OCI-LY7 (cell line): ENCODE data around the gene TMEM80. TPM values are rescaled to one million over a fixed set of nuclear protein-coding genes. Genes with fewer than 3 reads are reported as not detected.

Source experiments
- BruUV-seq: library from RNA; stranded (reverse); fragments of 400-500 nt; replicated peaks from 2 replicates; lab custom pipeline; 2021; lab: Mats Ljungman, UMichigan
- CTCF ChIA-PET: fragments of 300-600 bp; sonication (Branson Sonifier 250); formaldehyde crosslinking; loops from one replicate; lab custom pipeline; 2022; ENCODE audit warnings: antibody characterized with exemption; ENCODE audit not compliant: unreplicated experiment; lab: Charles Lee
- POLR2A ChIA-PET: fragments of 300-600 bp; sonication (Branson Sonifier 250); formaldehyde crosslinking; loops from one replicate; lab custom pipeline; 2022; ENCODE audit warnings: antibody characterized with exemption; lab: Charles Lee
- DNase-seq: peaks from one replicate; pipeline ENCODE4 v3.0.0-alpha.2; 2015; ENCODE audit warnings: low spot score
- H2AFZ ChIP-seq: fragments of 200-600 bp; sonication (generic), shearing (Covaris generic); 2 replicates; pipeline ENCODE4 v1.6.1; 2014; ENCODE audit warnings: mild to moderate bottlenecking, antibody characterized with exemption, low read length, moderate library complexity
- H3K27ac ChIP-seq: fragments of 200-600 bp; sonication (generic); 2 replicates; pipeline ENCODE4 v1.5.1; 2014; ENCODE audit warnings: mixed run types, low read depth, mild to moderate bottlenecking, moderate library complexity, low read length, inconsistent platforms; ENCODE audit not compliant: poor library complexity, severe bottlenecking
- H3K36me3 ChIP-seq: fragments of 200-600 bp; sonication (generic); 2 replicates; pipeline ENCODE4 v1.6.1; 2014; ENCODE audit warnings: mild to moderate bottlenecking, antibody characterized with exemption, low read length, moderate library complexity, mixed read lengths; ENCODE audit not compliant: insufficient read depth
- H3K4me1 ChIP-seq: fragments of 200-600 bp; sonication (generic); 2 replicates; pipeline ENCODE4 v1.5.1; 2014; ENCODE audit warnings: mild to moderate bottlenecking, low read length; ENCODE audit not compliant: insufficient read depth, poor library complexity, severe bottlenecking
- H3K4me2 ChIP-seq: fragments of 200-600 bp; sonication (generic); 2 replicates; pipeline ENCODE4 v1.6.1; 2014; ENCODE audit warnings: mild to moderate bottlenecking, low read length
- H3K4me3 ChIP-seq: fragments of 200-600 bp; sonication (generic); 2 replicates; pipeline ENCODE4 v1.5.1; 2014; ENCODE audit warnings: mild to moderate bottlenecking, low read depth, low read length; ENCODE audit not compliant: poor library complexity, severe bottlenecking
- H3K79me2 ChIP-seq: fragments of 200-600 bp; sonication (generic); 2 replicates; pipeline ENCODE4 v1.6.1; 2016; ENCODE audit warnings: low read depth, mild to moderate bottlenecking, low read length, moderate library complexity, mixed read lengths; ENCODE audit not compliant: insufficient read depth
- H3K9me2 ChIP-seq: fragments of 200-600 bp; sonication (generic); 2 replicates; pipeline ENCODE4 v1.6.1; 2016; ENCODE audit warnings: mild to moderate bottlenecking, low read length, mixed read lengths; ENCODE audit not compliant: insufficient read depth
- H3K9me3 ChIP-seq: fragments of 200-600 bp; sonication (generic); 2 replicates; pipeline ENCODE4 v1.6.1; 2014; ENCODE audit warnings: mild to moderate bottlenecking, mixed run types, low read length, mixed read lengths
- H4K20me1 ChIP-seq: fragments of 200-600 bp; sonication (generic); 2 replicates; pipeline ENCODE4 v1.6.1; 2014; ENCODE audit warnings: mild to moderate bottlenecking, antibody characterized with exemption, low read length, moderate library complexity, mixed read lengths; ENCODE audit not compliant: insufficient read depth
- CTCF ChIP-seq: fragments of 200-600 bp; sonication (generic); conservative IDR thresholded peaks from 2 replicates; pipeline ENCODE4 v1.5.1; 2014; ENCODE audit warnings: mild to moderate bottlenecking, antibody characterized with exemption, low read length, moderate library complexity, mixed read lengths
- EZH2phosphoT487 ChIP-seq: fragments of 200-600 bp; sonication (generic); IDR thresholded peaks from 2 replicates; pipeline ENCODE4 v1.6.1; 2018; ENCODE audit warnings: low read depth, borderline replicate concordance, mild to moderate bottlenecking, mixed run types, antibody characterized with exemption, low read length, moderate library complexity, mixed read lengths
- intact Hi-C: fragments of 100-400 bp; cut with micrococcal nuclease; formaldehyde crosslinking; loops from one replicate; pipeline ENCODE4 v1.10.0; 2022; ENCODE audit not compliant: unreplicated experiment
- total RNA-seq, 2 experiments: library from RNA; depleted of rRNA in 1 of 2; stranded (reverse); fragments of >200 nt in 1 of 2; shearing (Covaris generic) in 1 of 2; gene quantifications; 2 replicates each; pipeline ENCODE4 v1.2.3, GENCODE V29; 2014 to 2022

TMEM80 gene
- total RNA-seq, 2 experiments from 2014 or later: 52.7 to 52.8 TPM

- CTCF ChIA-PET: no interaction called here
- POLR2A ChIA-PET: no interaction called here
- Histone ChIP-seq H3K9me3 (no peaks in the 10 kb centered on the region), H2AFZ (no peak overlapping the region), H3K79me2 (no peaks in the 10 kb centered on the region), H4K20me1 (no peaks in the 10 kb centered on the region), H3K27ac (no peak overlapping the region), H3K4me2 (no peak overlapping the region), H3K36me3 (no peaks in the 10 kb centered on the region; the same call in 1 of the 2 replicates), H3K4me1 (no peaks in the 10 kb centered on the region), H3K9me2 (no peaks in the 10 kb centered on the region), H3K4me3 (no peak overlapping the region)
- intact Hi-C loops: no loop called here
- no peak for DNase-seq
- TF ChIP-seq CTCF (no peak), EZH2phosphoT487 (no peak)
- no TSS peak for BruUV-seq
Observed at GRCh38 chr11:708511-708910, 12.9 kb downstream of the TMEM80 start.

- Histone ChIP-seq H3K4me3 (no peak overlapping the region), H3K79me2 (no peaks in the 10 kb centered on the region), H3K4me2 (no peak overlapping the region), H3K4me1 (no peaks in the 10 kb centered on the region), H2AFZ (no peak overlapping the region), H3K9me3 (no peaks in the 10 kb centered on the region), H3K9me2 (no peaks in the 10 kb centered on the region), H4K20me1 (no peaks in the 10 kb centered on the region), H3K27ac (no peak overlapping the region), H3K36me3 (no peaks in the 10 kb centered on the region; the same call in 1 of the 2 replicates)
- intact Hi-C loops: no loop called here
- DNase-seq: no peak
- CTCF ChIA-PET: no interaction called here
- POLR2A ChIA-PET: no interaction called here
- TF ChIP-seq CTCF (no peak), EZH2phosphoT487 (no peak)
- BruUV-seq: no TSS peak
Observed at GRCh38 chr11:709109-709997, 13.7 kb downstream of the TMEM80 start.

- no peaks in the 10 kb centered on the region for H3K9me2 ChIP-seq
- TF ChIP-seq CTCF (no peak), EZH2phosphoT487 (no peak)
- no peaks in the 10 kb centered on the region for H3K4me1 ChIP-seq
- intact Hi-C loops: no loop called here
- no peak overlapping the region for H3K4me2 ChIP-seq
- no peaks in the 10 kb centered on the region for H4K20me1 ChIP-seq
- CTCF ChIA-PET: no interaction called here
- no TSS peak for BruUV-seq
- no peaks in the 10 kb centered on the region for H3K36me3 ChIP-seq
- H3K9me3 ChIP-seq: no peaks in the 10 kb centered on the region
- POLR2A ChIA-PET: interaction anchor here (0.6 kb wide), 1 partner anchor 256 kb away, joined by 3 read pairs; no protein-coding TSS in a partner anchor
- H3K27ac ChIP-seq: no peak overlapping the region
- H3K79me2 ChIP-seq: no peaks in the 10 kb centered on the region
- no peak for DNase-seq
- H3K4me3 ChIP-seq: no peak overlapping the region
- no peak overlapping the region for H2AFZ ChIP-seq
Observed at GRCh38 chr11:714436-714835, 18.8 kb downstream of the TMEM80 start.
